CD4-positive, alpha-beta T cell treated with Interleukin-17A for 1 hour (primary cell): ENCODE measurements around the gene BAZ1B.
"Not testable (repeated sequence)": the region's sequence is repeated elsewhere in the genome, so short reads cannot be mapped to it uniquely, and the experiment has no call there.

Source experiments
- DNase-seq: peaks from one replicate; pipeline ENCODE4 v3.0.0-alpha.2; 2020

The BAZ1B gene

DNA sequence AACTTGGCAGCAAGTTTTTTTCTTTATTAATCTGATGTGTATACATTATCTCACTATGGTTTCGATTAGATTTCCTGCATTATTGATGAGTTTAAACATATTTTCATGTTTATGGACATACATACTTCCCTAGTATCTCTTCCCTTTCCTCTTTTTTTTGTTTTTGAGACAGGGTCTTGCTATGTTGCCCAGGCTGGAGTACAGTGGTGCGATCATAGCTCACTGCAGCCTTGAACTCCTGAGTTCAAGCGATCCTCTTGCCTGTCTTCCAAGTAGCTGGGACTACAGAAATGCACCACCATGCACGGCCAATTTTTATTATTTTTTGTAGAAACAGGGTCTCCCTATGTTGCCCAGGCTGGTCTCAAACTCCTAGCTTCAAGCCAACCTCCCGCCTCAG is 18.9 kb downstream of the BAZ1B start:
- no peak for DNase-seq

DNA sequence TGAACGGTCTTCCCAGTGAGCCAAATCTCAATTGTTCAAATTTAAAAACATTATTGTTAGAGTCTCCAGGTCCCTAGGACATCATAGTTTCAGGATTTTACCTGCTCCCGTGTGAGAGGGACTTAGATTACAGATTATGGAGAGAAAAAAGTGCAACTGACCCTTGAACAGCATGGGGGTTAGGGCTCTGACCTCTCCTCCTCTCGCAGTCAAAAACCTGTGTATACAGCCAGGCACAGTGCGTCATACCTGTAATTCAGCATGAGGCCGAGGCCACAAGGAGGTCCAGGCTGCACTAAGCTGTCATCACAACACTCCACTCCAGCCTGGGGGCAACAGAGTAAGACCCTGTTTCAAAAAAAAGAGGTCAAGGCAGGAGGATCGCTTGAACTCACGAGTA is 25.5 kb downstream of the BAZ1B start:
- DNase-seq: no peak

DNA sequence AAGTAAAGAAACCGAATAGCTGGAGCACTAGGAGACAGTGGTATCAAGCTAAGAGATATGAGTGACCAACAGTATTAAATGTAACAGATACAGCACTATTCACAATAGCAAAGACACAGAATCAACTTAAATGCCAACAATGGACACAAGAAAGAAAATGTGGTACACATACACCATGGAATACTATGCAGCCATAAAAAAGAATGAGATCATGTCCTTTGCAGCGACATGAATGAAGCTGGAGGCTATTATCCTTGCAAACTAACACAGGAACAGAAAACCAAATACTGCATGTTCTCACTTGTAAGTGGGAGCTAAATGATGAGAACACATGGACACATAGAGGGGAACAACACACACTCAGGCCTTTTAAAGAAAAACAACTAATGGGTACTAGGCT is 26.6 kb downstream of the BAZ1B start:
- DNase-seq: not testable (repeated sequence)

DNA sequence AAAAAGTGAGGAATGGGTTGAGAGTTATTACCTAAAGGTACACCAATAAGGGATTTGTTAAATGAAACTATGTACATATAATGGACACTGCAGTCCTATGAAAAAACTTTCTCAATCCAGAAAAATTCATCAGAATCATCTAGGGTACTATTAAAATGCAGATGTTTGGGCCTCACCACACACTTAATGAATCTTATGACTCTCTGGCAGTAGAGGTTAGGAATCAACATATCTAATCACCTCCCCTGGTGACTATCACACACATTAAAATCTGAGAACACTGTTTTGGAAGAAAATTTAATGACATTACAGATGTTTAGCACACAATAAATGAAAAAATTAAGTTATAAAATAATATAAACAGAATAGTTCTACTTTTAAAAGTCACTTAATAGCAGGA is 32.1 kb downstream of the BAZ1B start:
- DNase-seq: no peak

GRCh38 chr7:73487486-73487885 is 34.6 kb downstream of the BAZ1B start:
- no peak for DNase-seq

DNA sequence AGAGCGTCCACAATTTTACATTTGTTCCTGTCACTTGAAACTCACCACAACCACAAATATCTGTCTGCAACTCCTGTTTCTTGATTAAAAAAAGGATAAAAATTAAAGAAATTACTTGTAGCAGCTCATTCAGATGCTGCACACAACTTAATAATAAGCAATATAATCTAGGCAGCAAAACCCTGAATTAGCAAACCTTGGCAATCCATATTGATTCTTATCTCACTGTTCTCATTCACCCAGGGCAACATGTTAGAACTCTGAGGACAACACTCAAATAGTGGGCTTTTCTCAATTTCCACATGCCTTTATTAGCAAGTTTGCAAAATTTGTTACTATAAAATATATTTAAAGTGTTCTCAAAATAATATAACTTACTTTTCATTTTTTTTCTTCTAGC is 38.9 kb downstream of the BAZ1B start:
- DNase-seq: no peak

DNA sequence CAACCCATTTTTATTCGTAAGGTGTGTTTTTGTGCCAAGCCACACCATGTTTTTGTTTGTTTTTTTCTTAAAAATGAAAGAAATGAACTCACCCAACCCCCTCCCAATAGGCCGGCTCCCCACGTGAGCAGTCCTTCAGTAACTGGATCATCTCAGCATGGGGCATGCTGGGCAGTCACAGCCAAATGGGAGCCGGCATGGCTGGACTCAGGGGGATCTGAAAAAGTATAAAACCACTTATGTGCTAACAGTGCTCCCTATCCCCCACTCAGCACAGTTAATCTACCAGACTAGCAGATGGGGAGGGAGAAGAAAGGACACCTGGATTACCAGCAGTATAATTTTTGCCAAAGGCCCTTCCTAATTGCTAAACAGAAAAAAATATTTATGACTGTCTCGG is 39.3 kb downstream of the BAZ1B start:
- no peak for DNase-seq

DNA sequence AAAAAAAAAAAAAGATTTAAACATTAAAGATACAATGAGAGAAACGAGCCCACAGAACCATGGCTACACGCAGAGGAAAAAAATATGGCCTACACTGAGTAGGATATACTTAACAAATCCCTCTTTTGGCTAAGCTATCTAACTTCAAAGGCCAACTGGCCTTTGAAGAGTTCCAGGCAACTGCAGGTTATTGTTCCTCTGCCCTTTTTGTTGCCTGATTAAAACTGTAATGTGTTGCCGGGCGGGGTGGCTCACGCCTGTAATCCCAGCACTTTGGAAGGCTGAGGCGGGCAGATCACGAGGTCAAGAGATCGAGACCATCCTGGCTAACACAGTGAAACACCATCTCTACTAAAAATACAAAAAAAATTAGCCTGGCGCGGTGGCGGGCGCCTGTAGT is 40.6 kb downstream of the BAZ1B start:
- not testable (repeated sequence) for DNase-seq

DNA sequence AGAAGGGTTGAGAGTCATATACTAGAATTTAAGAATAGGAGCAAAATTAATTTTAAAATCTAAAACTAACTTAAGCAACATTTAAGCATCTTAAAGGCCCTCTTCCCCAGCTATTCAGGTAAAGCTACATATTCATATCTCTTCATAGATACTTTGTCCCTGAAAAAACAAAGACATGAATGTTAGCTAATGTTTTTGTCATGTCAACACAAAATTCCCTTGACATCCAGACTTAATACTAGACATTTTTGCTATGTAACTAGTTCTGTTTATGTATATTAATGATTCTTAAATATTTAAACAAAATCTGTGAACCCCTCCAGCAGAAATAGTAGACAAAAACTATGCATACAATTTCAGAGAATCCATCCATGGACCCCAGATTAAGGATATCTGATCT is 43.5 kb downstream of the BAZ1B start:
- DNase-seq: no peak

DNA sequence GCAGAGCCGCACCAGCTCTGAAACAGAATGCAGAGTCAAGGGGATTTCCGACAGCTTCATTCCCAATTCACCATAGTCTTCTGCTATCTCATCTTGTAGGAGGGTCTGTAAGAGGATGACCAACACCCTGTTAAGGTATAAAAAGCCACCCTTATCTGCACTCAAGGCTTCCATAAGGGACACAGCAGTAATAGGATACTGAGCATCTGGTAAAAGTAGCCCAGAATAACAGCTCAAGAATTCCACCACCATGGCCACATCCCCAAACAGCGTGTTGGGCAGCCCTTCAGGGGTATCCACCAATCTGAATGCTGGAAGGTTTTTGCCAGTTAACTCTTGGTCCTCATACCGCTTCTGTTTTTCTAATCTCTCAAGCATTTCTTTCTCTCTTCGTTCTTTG is 44.7 kb downstream of the BAZ1B start:
- no peak for DNase-seq

- DNase-seq: no peak
Observed at GRCh38 chr7:73470208-73470607, 51.9 kb downstream of the BAZ1B start.

- DNase-seq: not testable (repeated sequence)
Observed at GRCh38 chr7:73467046-73467445, 55.0 kb downstream of the BAZ1B start.

DNA sequence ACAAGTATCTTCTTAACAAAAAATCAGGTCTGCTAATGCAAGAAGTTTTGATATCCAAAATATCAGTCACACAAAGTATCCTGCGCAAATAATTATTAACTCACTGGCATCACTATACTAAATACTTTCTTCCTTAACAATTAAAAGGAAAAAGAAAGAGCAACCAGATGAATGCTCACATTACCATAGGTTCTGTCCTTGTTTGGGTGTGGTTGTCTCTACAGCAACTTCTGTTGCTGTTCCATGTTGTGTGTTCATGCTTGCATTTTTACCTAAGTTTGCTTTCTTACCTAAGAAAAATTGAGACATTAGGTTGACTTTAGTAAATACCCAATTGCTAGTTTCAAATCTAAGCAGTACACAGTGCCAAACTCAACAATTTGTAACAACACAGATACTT is 56.0 kb downstream of the BAZ1B start:
- no peak for DNase-seq

GRCh38 chr7:73463966-73464365 is 58.1 kb downstream of the BAZ1B start:
- no peak for DNase-seq

- no peak for DNase-seq
Observed at GRCh38 chr7:73463260-73463659, 58.8 kb downstream of the BAZ1B start.

DNA sequence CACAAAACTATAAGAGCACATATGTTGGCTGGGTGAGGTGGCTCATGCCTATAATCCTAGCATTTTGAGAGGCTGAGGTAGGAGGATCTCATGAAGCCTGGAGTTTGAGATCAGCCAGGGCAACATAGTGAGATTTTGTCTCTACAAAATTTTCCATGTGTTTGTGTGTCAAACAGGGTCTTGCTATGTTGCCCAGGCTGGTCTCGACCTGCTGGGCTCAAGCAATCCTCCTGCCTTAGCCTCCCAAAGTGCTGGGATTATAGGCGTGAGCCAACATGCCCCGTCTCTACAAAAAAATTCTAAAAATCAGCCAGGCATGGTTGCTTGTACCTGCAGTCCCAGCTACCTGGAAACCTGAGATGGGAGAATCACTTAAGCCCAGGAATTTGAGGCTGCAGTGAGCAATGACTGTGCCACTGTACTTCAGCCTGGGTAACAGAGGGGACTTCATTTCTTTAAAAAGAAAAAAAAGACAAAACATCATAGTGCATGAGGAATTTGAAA is 60.3 kb downstream of the BAZ1B start:
- no peak for DNase-seq

GRCh38 chr7:73454424-73454823 is 67.7 kb downstream of the BAZ1B start:
- no peak for DNase-seq

DNA sequence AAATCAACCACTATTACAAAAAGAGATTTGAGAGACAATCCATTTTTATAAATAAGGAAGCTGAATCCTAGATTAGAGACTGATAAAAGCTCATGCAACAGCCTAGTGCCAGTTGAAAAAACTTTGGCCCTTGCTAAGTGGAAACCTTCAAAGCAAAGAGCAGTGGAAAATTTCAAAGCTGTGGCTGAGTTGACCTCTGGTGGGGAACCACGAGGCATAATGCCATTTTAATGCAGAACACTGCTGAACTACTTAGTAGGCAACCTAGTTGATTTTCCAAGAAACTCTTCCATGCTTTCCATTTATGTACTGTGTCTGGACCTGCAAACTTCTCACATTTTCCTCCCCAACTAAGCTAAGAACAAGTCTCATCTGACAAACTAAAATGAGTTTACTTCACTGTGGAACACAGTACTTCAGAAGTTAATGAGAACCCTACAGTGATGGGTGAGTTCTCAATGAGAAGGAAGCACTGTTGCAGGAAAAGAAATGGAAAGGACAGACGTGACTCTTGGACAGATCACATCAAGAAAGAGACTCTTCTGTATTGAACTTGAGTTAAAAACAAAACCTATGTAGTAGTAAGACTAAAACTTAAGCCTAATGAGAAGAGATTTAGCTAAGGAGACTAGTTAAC is 69.0 kb downstream of the BAZ1B start:
- no peak for DNase-seq

- DNase-seq: peak; percentile 70
Observed at GRCh38 chr7:73451780-73452398, 70.2 kb downstream of the BAZ1B start.

DNA sequence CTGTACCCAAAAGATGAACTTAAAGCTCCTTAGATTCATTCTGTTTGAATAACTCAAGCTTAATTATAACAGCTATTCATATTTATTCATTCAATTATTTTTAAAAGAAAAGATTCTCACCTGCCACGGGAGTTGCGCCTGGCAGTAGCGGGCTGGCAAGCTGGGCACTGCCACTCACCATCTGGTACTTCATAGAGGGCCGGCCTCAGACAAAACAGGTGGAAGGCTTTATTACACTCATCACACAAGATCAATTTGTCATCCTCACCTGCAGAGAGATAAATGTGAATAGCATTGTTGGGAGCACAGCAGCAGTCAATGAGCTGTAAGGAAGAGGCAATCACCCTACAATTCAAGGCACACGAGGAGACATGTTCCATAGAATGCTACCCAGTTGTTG is 72.7 kb downstream of the BAZ1B start:
- no peak for DNase-seq

GRCh38 chr7:73448609-73449008 is 73.5 kb downstream of the BAZ1B start:
- no peak for DNase-seq

DNA sequence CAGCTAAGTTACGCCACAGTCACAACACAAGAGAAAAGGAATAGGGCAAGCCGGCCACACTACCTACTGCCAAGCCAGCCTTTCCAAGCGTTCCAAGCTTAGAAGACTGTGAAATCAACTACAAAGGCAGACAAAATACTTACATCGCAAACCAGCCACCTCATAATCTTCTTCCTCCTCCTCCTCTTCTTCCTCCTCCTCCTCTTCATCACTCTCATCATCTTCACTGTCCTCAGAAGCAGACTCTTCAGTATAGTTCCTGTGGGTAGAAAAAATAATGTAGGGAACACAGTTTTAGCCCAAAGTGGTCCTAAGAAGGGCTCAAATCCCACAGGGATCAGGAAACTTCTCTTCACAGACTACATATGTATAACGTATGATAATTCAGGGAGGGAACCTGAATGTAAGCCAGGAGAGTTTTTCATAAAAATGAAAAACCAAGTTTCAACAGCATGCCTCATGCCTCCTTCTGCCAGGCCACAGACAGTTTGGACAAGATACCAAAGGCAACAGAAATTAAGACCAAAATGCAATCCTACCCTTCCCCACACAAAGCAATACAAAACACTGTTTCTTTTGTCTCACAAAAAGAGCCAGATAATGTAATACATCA is 74.9 kb downstream of the BAZ1B start:
- no peak for DNase-seq

DNA sequence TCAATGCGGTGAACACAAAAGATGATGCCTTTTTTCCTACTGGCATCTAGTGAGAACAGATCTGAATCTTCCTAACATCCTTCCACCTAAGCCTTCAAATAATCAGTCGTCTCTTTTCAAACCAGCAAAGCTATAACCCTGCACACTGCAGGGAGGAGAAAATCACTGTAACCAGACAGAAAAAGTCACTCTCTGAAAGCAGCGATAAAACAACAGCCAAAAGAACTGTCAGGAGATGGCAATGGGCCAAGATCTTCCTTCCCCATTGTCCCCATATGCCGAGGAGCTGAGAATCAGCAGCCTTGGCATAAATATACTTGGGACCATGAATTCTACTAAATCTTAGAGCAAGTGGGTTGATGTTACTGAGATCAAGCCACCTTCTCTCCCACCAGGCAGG is 75.4 kb downstream of the BAZ1B start:
- no peak for DNase-seq

GRCh38 chr7:73443548-73444255 is 78.4 kb downstream of the BAZ1B start:
- DNase-seq: no peak
